C1 segment of cervical spinal cord (tissue), 14 donors: ENCODE results near the gene LAMA4.

Experiments
- DNase-seq, 14 donors: peaks; one replicate each; lab custom pipeline; 2025; lab: John Stamatoyannopoulos, UW

Gene LAMA4

DNA sequence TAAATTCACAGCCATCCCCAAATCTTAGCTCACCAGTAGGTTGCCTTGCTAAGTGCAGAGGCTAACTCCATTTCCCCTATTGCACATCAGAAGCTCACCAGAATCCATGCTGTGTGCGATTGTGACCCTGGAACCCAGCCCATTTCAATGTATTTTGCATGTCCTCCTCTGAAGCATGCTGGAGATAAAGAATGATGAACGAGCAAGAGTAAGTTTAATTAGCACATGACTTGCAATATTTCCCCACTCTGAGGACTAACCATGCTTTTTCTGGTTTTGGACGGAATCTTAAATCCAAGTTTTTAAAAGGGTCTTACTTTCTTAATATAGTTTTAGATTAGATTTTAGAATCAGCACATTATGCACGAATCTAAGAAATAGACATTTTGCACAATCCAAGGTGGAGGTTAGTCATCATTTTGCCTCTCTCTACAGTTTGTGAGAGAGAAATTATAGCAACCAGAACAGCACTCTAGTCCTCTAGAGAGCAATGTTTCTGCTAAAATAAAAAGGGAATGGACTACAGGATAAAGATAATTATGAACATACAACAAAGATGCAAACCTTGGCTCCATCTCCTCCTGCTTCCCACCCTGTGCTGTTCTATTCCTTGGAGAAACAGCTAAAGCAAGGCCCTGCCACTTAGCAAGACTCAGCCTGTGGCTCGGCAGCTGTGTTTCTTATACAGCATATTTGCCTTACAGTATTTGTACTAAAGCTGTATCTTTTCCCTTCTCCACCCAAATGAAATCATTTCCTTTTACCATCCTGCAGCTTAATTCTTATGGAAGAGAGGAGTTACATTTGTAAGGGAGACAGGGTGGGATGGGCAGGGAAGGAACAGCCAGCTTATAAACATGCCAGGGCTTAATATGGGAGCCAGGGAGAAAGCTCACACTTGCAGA lies 24.9 kb upstream of the LAMA4 start:
- no peak for DNase-seq

DNA sequence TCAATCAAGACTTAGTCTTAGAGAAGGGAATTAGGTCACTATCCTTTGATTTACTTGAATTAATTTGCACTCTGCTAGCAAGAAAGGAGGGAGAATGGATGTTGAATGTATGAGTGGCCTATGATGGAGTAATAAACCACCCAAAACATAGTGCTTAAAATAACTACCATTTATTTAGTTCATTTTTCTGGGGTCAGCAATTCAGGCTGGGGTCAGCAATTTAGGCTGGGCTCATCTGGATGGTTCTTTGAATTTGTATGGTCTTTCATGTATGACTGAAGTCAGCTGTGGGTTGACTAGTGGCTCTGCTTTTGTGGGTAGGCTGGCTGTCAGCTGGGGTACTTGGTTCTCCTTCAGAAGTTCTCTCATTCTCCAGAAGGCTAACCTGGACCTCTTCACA lies 21.0 kb upstream of the LAMA4 start:
- DNase-seq, result no peak

DNA sequence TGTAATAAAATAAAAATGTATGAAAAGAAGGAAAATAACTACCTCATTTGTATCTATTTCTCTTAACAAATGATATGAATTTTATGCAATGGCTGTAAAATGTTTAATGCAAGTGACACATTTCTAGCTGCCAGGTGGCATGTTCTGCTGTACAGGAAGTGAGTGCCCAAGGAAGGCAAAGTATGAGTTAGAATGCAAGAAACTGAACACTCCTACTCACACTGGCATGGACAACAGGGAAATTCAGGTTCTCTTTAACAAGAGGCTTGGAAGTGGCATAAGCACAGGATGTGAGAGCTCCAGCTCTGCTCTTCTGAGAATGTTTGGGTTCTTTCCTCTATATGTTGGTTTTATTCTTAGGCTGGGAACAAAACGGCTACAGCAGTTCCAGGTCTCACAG lies 20.4 kb upstream of the LAMA4 start:
- DNase-seq, result no peak

DNA sequence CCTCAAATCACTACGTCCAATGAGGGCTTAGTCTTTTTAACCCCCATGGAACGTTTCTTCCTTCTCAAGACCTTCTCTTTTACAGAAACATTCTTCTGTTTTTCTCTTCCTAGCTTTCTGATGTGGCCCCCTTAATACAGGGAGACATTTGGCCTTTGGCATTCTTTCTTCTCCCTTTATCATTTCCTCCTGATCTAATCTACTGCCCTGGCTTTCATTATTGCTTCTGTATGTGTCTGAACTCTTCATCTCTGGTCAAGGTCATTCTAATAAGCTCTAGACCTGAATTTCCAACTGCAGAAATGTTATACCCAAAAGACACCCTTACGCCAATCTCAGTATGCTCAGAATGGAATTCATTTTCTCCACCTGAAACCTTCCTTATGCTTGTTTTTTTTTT lies 18.4 kb upstream of the LAMA4 start:
- no peak for DNase-seq

DNA sequence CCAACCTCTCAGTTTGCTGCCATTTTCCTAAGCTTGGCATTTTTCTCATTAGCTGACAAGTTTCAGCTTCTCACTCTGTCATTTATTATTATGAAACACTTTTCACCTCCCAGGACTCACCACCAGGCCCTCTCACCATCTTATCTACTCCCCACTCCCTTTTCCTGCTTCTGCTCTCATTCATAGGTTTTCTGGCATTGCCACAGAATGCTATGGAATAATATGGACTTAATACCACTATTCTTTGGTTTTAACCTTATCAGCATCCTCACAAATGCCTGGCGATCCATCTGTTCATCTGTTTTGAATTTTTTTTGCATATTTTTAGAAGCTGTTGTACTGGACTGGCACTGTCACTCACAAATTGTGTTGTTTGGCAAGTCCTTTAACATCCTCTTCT lies 16.4 kb upstream of the LAMA4 start:
- DNase-seq, result no peak

DNA sequence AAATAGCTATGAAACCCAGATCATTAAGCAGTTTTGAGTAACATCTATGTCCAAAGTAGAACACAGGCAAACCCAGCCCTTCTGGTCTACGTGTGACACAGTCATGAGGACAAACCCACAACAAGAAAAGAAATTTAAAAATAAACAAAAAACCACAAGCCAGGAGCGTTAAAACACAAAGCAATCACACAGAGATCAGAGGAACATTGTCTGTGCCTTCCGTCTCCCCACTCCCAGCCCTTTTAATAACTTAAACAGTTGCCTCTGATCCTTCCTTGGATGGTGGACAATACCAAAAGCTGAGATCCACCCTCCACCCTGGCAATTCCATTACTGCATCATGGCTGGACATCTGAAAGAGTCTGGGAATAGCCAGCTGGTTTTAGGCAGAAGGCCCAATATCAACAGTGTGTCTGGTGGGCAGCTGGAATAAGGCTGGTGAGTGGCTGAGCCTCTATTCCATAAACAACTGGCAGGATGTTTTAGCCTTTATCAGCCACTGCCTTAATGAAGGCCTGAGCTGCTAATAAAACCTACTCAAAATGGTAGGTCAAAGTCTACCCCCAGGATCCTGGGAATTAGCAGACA lies 15.7 kb upstream of the LAMA4 start:
- DNase-seq, result no peak

- no peak for DNase-seq
Measured at GRCh38 chr6:112269114-112269513, 14.7 kb upstream of the LAMA4 start.

DNA sequence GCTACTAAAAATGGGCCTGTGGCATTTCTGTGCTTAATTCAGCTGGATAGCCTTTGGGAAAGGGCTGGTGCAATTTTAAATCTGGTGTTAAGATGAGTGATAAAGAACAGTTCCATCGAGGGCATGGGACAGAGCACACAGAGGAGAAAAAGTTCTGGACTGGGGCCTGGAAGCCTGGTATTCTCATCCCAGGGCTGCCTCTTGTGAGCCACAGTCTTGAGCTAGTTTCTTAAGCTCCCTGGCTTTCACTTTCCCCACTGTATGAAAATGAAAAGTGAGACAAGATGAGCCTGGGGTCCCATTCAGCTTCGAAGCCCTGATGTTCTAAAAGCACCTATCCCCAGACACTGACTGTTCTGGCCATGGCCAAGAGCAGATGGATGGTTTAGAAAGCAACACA lies 14.3 kb upstream of the LAMA4 start:
- DNase-seq, result no peak

DNA sequence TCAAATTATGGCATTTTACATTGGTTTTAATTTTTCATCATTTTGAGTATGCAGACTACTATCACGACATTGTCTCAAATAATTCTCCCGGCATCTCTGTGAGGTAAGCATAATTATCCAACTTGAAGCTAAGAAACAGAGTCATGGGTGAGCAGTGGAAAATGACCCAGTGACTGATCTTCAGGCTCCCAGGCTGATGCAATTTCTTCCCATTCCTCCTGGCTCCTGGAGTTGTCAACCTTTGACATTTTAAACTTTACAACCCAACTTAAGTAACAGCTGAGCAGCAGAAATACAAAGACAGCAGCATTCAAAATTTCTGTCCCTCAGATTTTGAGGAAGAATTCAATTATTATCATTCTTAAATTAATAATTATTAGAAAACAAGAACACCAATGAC lies 13.7 kb upstream of the LAMA4 start:
- DNase-seq, result no peak

- DNase-seq, result no peak
Measured at GRCh38 chr6:112266331-112266730, 12.0 kb upstream of the LAMA4 start.

DNA sequence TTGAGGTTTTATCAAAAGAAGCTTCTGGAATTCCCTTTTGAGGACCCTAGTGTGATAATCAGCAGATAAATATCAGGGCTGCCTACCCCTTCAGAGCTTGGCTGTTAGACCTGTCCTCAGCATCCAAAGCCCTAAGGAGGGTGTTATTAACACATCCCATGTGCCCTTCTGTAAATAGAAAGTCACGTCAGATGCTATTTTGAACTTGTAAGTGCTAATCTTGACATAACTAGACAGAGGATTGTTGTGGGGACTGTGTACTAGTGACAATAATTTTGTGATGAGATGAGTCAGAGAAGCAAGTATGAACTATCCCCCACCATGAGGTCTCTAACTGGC lies 4.9 kb upstream of the LAMA4 start:
- no peak for DNase-seq

DNA sequence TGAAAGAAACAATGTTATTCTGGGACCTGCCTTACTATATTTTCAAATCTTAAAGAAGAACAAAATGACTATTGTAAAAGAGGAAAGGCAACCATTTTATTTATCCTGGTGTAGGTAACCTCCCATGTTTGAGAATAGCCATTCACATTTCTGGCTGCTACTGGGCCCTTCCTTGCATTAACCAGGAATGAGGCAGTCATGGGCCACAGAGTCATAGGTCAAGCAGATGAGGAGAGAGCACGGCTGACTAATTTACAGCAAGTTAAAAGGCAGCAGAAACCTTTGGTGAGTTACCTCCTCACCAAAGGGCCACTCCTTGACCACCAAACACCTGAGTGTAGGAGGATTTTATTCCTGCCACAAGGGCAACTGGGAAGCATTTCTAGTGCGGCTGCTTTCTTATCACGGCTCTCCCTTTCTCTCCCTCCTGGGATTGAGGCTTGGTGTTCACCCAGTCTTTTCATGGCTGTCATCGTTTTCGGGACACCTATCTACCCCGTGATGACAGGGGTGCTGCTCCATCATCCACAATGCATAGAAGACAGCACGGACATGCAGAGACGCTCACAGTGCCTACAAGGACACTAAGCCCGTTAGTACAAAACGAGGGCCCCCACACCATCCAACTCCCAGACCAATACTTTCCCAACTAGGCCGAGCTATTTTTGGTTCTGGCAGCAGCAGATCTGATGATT lies 4.4 kb upstream of the LAMA4 start:
- DNase-seq, result no peak

GRCh38 chr6:112257178-112257855 lies 3.0 kb upstream of the LAMA4 start:
- DNase-seq, result no peak

DNA sequence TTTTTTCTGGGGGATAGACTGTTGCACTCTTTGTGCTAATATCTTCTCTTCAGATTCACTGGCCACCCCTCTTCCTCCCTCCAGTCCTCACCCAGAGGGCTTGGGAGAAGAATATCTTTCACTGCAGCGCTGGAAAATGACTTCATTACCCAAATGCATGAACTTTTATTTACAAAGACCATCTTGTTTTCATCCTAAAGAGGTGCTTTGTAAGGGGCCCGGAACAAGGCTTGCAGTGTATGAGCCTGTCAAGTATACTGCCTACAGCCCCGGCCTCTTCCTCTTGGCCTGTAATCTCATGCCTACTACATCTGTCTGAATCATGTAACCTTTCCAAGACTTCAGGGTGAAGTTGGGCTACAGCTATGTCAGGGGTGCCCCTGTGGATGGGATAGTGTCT lies 554 bp upstream of the LAMA4 start:
- peak in 2 of 14 donors; percentile 4 to 10 for DNase-seq

DNA sequence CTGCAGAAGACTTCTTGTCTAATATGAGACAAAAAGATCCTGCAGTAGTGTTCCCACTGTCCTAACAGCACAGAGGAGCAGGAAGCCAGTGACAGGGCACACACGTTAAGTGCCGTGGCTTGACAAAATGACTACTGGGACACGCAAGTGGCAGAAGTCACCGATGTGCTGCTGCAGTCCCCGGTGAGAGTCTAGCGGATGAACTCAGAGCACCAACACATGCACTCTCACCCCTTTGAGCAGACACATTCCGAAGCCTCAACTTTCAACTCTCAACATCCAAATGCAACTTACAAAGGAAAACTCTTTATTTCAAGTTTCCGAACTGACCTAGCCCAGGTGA lies 898 bp downstream of the LAMA4 start:
- peak in 3 of 14 donors; percentile 40 to 51 (median 43) for DNase-seq

- DNase-seq, result no peak
Measured at GRCh38 chr6:112252571-112253497, 1.5 kb downstream of the LAMA4 start.

DNA sequence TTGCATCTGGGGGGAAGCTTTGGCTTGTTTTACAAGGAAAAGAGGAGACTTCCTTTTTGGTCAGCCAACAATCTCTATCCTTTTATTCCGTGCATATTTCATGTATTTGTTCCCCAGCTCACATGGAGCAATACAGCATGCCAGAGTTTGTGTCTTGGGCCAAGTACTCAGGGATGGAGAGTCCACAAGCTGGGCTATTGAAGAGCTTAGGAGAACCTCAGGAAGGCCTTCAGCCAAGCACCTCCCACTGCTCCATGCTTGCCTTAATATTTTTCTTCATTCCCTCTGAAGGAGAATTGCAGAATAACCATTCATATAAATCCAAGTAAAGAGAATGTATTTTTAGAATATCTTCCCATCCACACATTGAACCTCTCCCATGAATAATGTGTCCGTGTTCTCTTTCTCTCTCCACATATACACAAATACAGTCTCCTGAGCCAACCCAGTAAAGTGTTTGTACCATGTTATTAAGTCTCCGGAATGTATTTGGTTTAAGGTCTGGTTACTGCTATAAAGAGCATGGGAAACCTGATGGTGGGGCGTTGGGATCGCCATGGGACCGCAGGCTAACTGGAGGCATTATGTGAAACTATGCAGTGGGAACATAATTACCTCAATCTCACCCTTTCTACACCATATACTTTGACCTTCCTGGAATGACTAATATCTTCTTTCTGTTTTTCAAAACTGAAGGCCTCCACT lies 3.0 kb downstream of the LAMA4 start:
- DNase-seq, result no peak

GRCh38 chr6:112249489-112249888 lies 4.9 kb downstream of the LAMA4 start:
- no peak for DNase-seq

DNA sequence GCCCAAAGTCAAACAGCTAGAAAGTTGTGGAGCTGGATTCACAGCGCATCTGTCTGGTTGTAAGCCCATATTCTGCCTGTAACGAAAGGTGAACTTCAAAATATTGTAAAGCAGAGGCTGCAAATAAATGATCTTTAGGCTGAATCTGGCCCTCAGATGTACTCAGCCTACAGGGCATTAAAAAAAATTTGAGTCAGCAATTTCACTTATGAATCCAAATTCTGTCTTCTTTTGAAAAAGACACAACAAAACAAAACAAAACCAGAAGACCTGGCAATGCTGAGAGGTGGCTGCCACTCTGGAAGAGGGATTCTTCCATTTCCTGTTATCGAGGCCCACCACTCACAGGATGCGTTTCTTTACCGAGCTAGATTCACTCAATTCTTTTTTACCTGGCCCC lies 7.1 kb downstream of the LAMA4 start:
- DNase-seq, result no peak

- DNase-seq, result no peak
Measured at GRCh38 chr6:112245511-112246203, 8.7 kb downstream of the LAMA4 start.
